ENCODE data around the gene UBR2.
"Not testable (repeated sequence)": the region's sequence is repeated elsewhere in the genome, so short reads cannot be mapped to it uniquely, and the experiment has no call there.

UBR2 gene

GRCh38 chr6:42555477-42556457, 8.1 kb upstream of the UBR2 start:
- WGBS, 2 experiments (ENCODE audit: insufficient coverage in 2 of 2) = 90 to 92% methylated on average over 2 of the region's 4 CpGs
- H3K4me3 ChIP-seq (ENCODE audit: extremely low read depth, insufficient read depth, low read length, poor library complexity, severe bottlenecking) = no peak overlapping the region
- no peaks in the 10 kb centered on the region for H3K9me3 ChIP-seq (ENCODE audit: control insufficient read depth, low read length)
- H3K36me3 ChIP-seq (ENCODE audit: control insufficient read depth, insufficient read depth, low read length) = no peaks in the 10 kb centered on the region
- H3K4me1 ChIP-seq (ENCODE audit: control insufficient read depth, insufficient read depth, low read length, poor library complexity, severe bottlenecking) = no peaks in the 10 kb centered on the region
- no peak overlapping the region for H3K27ac ChIP-seq (ENCODE audit: low read depth, low read length, severe bottlenecking)

- H3K36me3 ChIP-seq (ENCODE audit: control insufficient read depth, insufficient read depth, low read length) = no peaks in the 10 kb centered on the region
- 100% methylated on average over 1 of the region's 4 CpGs; no CpG with 5 or more reads in 1 of the 2 experiments for WGBS, 2 experiments (ENCODE audit: insufficient coverage in 2 of 2)
- H3K4me3 ChIP-seq (ENCODE audit: extremely low read depth, insufficient read depth, low read length, poor library complexity, severe bottlenecking) = no peak overlapping the region
- H3K4me1 ChIP-seq (ENCODE audit: control insufficient read depth, insufficient read depth, low read length, poor library complexity, severe bottlenecking) = no peaks in the 10 kb centered on the region
- no peak overlapping the region for H3K27ac ChIP-seq (ENCODE audit: low read depth, low read length, severe bottlenecking)
- H3K9me3 ChIP-seq (ENCODE audit: control insufficient read depth, low read length) = no peaks in the 10 kb centered on the region
Measured at GRCh38 chr6:42556462-42556861, 7.4 kb upstream of the UBR2 start.

GRCh38 chr6:42559276-42559675, 4.6 kb upstream of the UBR2 start:
- H3K9me3 ChIP-seq (ENCODE audit: control insufficient read depth, low read length); H3K4me3 ChIP-seq (ENCODE audit: extremely low read depth, insufficient read depth, low read length, poor library complexity, severe bottlenecking); H3K4me1 ChIP-seq (ENCODE audit: control insufficient read depth, insufficient read depth, low read length, poor library complexity, severe bottlenecking); H3K36me3 ChIP-seq (ENCODE audit: control insufficient read depth, insufficient read depth, low read length); H3K27ac ChIP-seq (ENCODE audit: low read depth, low read length, severe bottlenecking): not testable (repeated sequence)
- WGBS, 2 experiments (ENCODE audit: insufficient coverage in 2 of 2) = 89 to 92% methylated on average over 5 to 6 of the region's 6 CpGs

GRCh38 chr6:42561986-42562385, 1.8 kb upstream of the UBR2 start:
- Histone ChIP-seq H3K9me3 (ENCODE audit: control insufficient read depth, low read length) (no peaks in the 10 kb centered on the region), H3K4me1 (ENCODE audit: control insufficient read depth, insufficient read depth, low read length, poor library complexity, severe bottlenecking) (no peaks in the 10 kb centered on the region), H3K36me3 (ENCODE audit: control insufficient read depth, insufficient read depth, low read length) (peaks cover 6% of the 10 kb centered on the region), H3K4me3 (ENCODE audit: extremely low read depth, insufficient read depth, low read length, poor library complexity, severe bottlenecking) (no peak overlapping the region), H3K27ac (ENCODE audit: low read depth, low read length, severe bottlenecking) (no peak overlapping the region)
- 79 to 90% methylated on average over 2 of the region's 3 CpGs for WGBS, 2 experiments (ENCODE audit: insufficient coverage in 2 of 2)

- no peak overlapping the region for H3K27ac ChIP-seq (ENCODE audit: low read depth, low read length, severe bottlenecking)
- WGBS, 2 experiments (ENCODE audit: insufficient coverage in 2 of 2) = 88 to 100% methylated on average over 5 of the region's 6 CpGs
- H3K4me3 ChIP-seq (ENCODE audit: extremely low read depth, insufficient read depth, low read length, poor library complexity, severe bottlenecking) = no peak overlapping the region
- no peaks in the 10 kb centered on the region for H3K9me3 ChIP-seq (ENCODE audit: control insufficient read depth, low read length)
- H3K4me1 ChIP-seq (ENCODE audit: control insufficient read depth, insufficient read depth, low read length, poor library complexity, severe bottlenecking) = no peaks in the 10 kb centered on the region
- H3K36me3 ChIP-seq (ENCODE audit: control insufficient read depth, insufficient read depth, low read length) = peaks cover 10% of the 10 kb centered on the region
Measured at GRCh38 chr6:42562788-42563405, 932 bp upstream of the UBR2 start.

- Histone ChIP-seq H3K27ac (ENCODE audit: low read depth, low read length, severe bottlenecking) (peak overlapping the region; percentile 91), H3K4me3 (ENCODE audit: extremely low read depth, insufficient read depth, low read length, poor library complexity, severe bottlenecking) (peak overlapping the region; percentile 93), H3K9me3 (ENCODE audit: control insufficient read depth, low read length) (no peaks in the 10 kb centered on the region), H3K36me3 (ENCODE audit: control insufficient read depth, insufficient read depth, low read length) (peaks cover 15% of the 10 kb centered on the region), H3K4me1 (ENCODE audit: control insufficient read depth, insufficient read depth, low read length, poor library complexity, severe bottlenecking) (no peaks in the 10 kb centered on the region)
- 0% methylated on average over 1 to 6 of the region's 11 CpGs for WGBS, 2 experiments (ENCODE audit: insufficient coverage in 2 of 2)
Measured at GRCh38 chr6:42564506-42564825, 637 bp downstream of the UBR2 start.

GRCh38 chr6:42565823-42566613, 2.2 kb downstream of the UBR2 start:
- peak overlapping the region; percentile 93 for H3K4me3 ChIP-seq (ENCODE audit: extremely low read depth, insufficient read depth, low read length, poor library complexity, severe bottlenecking)
- no peaks in the 10 kb centered on the region for H3K4me1 ChIP-seq (ENCODE audit: control insufficient read depth, insufficient read depth, low read length, poor library complexity, severe bottlenecking)
- H3K9me3 ChIP-seq (ENCODE audit: control insufficient read depth, low read length) = no peaks in the 10 kb centered on the region
- peaks cover 15% of the 10 kb centered on the region for H3K36me3 ChIP-seq (ENCODE audit: control insufficient read depth, insufficient read depth, low read length)
- no peak overlapping the region for H3K27ac ChIP-seq (ENCODE audit: low read depth, low read length, severe bottlenecking)
- 92 to 95% methylated on average over 10 to 13 of the region's 15 CpGs for WGBS, 2 experiments (ENCODE audit: insufficient coverage in 2 of 2)

- Histone ChIP-seq H3K4me3 (ENCODE audit: extremely low read depth, insufficient read depth, low read length, poor library complexity, severe bottlenecking) (no peak overlapping the region), H3K27ac (ENCODE audit: low read depth, low read length, severe bottlenecking) (no peak overlapping the region), H3K4me1 (ENCODE audit: control insufficient read depth, insufficient read depth, low read length, poor library complexity, severe bottlenecking) (no peaks in the 10 kb centered on the region), H3K36me3 (ENCODE audit: control insufficient read depth, insufficient read depth, low read length) (peaks cover 15% of the 10 kb centered on the region), H3K9me3 (ENCODE audit: control insufficient read depth, low read length) (no peaks in the 10 kb centered on the region)
- 88 to 100% methylated on average over 1 to 3 of the region's 5 CpGs for WGBS, 2 experiments (ENCODE audit: insufficient coverage in 2 of 2)
Measured at GRCh38 chr6:42566614-42567208, 2.9 kb downstream of the UBR2 start.

GRCh38 chr6:42567237-42567636, 3.4 kb downstream of the UBR2 start:
- H3K27ac ChIP-seq (ENCODE audit: low read depth, low read length, severe bottlenecking); H3K4me1 ChIP-seq (ENCODE audit: control insufficient read depth, insufficient read depth, low read length, poor library complexity, severe bottlenecking); H3K4me3 ChIP-seq (ENCODE audit: extremely low read depth, insufficient read depth, low read length, poor library complexity, severe bottlenecking); H3K9me3 ChIP-seq (ENCODE audit: control insufficient read depth, low read length): not testable (repeated sequence)
- peaks cover 15% of the 10 kb centered on the region for H3K36me3 ChIP-seq (ENCODE audit: control insufficient read depth, insufficient read depth, low read length)
- WGBS, 2 experiments (ENCODE audit: insufficient coverage in 2 of 2) = 94 to 95% methylated on average over 3 to 4 of the region's 4 CpGs

GRCh38 chr6:42569102-42570028, 5.5 kb downstream of the UBR2 start:
- Histone ChIP-seq H3K4me3 (ENCODE audit: extremely low read depth, insufficient read depth, low read length, poor library complexity, severe bottlenecking) (no peak overlapping the region), H3K4me1 (ENCODE audit: control insufficient read depth, insufficient read depth, low read length, poor library complexity, severe bottlenecking) (no peaks in the 10 kb centered on the region), H3K27ac (ENCODE audit: low read depth, low read length, severe bottlenecking) (no peak overlapping the region), H3K36me3 (ENCODE audit: control insufficient read depth, insufficient read depth, low read length) (peaks cover 24% of the 10 kb centered on the region), H3K9me3 (ENCODE audit: control insufficient read depth, low read length) (no peaks in the 10 kb centered on the region)
